Measurements from ENCODE around the gene FAH.

Gene FAH

DNA sequence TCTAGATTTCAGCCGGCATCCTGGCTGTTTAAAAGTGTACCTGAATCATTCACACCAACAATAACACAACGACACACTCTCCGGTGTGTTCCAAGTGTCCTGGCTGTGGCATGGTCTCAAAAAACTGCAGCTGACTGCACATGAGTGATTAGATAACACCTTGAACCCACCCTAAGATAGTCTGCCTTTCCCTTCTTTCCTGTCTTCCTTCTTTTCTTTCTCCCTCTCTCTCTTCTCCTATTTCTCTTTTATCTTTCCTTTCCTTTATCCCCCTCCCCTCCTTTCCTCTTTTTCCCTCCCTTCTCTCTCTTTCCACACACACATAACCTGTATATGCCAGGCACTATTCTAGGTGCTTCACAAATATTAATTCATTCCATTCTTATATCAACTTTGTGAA is 1.2 kb upstream of the FAH start:
- no peak for DNase-seq

GRCh38 chr15:80152180-80152895 is 461 bp upstream of the FAH start:
- DNase-seq = peak in 50 of 51 donors; percentile 20 to 95 (median 78)

DNA sequence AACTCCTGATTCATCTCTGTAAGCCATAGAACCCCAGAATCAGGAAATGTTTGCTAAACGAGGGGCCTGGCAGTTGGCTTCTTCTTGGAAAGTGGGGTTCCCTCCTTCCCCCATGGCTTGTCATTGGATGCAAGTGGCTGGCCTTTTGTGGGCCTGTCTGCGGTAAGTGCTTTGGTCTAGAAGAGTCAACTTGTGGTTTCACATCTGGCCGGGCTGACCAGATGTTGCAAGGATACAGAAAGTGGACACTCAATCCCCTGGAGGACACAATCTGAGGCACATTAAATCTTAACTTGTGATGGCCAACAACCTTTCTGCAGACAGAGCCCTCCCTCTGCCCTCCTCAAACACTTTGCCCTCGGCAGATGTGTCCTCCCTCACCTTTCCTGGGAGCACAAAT is 1.1 kb downstream of the FAH start:
- no peak for DNase-seq

DNA sequence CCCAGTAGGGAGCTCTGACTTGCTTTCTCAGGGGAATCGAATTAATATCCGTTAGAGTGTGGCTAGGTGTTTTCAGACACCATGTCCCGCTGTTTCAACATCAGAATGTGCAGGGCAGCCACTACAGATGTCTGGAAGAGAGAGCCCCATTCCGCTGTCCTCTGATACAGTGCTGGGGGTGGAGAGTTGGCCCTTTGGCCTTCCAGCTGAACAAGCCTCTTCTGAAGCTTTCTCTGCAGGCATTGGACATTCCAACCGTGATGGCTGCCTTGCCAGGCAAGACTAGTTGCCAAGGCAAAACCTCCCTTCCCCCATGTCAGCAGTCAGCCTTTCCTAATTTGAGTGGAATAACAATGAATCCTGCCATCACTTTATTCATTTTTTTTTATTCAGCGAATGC is 1.5 kb downstream of the FAH start:
- DNase-seq = peak in 13 of 51 donors; percentile 13 to 38 (median 24)

DNA sequence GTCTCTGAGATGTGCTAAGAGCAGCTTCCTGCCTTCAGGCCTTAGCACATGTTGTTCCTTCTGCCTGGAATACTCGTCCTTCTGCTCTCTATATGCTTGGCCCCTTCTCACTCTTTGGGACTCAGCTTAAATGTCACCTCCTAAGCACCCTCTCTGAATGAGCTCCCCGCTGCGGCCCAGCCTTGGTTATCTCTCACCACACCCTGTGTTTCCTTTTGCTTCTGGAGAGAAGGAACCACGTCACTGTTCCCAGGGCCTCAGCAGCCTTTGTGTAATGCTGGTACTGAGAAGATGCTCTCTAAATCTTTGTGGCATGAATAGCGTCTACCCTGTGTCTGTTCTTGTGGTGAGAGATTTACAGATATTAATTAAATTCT is 2.2 kb downstream of the FAH start:
- DNase-seq = no peak

- DNase-seq = peak in 2 of 51 donors; percentile 7 to 16
These were observed 2.8 kb downstream of the FAH start for GRCh38 chr15:80155378-80156175.

GRCh38 chr15:80156176-80156720 is 3.4 kb downstream of the FAH start:
- DNase-seq = no peak

DNA sequence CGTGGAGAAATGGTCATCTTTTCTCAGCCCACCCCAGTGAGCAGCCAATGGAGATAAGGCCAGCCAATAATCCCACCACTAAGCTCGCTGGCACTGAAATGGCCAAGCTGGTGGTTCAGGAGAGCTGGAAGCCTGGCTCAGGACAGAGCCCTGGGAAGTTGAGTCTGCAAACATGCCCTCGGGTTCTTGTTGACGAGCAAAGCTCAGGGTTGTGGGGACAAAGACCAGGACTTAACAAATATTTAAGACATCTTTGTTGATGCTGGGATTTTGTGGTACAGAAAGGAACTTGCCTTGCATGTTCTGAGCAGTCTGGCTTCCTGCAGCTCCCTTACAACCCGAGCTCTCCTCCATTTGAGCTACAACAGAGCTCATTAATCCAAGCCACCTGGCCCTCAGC is 4.4 kb downstream of the FAH start:
- no peak for DNase-seq

GRCh38 chr15:80159301-80159700 is 6.5 kb downstream of the FAH start:
- no peak for DNase-seq

DNA sequence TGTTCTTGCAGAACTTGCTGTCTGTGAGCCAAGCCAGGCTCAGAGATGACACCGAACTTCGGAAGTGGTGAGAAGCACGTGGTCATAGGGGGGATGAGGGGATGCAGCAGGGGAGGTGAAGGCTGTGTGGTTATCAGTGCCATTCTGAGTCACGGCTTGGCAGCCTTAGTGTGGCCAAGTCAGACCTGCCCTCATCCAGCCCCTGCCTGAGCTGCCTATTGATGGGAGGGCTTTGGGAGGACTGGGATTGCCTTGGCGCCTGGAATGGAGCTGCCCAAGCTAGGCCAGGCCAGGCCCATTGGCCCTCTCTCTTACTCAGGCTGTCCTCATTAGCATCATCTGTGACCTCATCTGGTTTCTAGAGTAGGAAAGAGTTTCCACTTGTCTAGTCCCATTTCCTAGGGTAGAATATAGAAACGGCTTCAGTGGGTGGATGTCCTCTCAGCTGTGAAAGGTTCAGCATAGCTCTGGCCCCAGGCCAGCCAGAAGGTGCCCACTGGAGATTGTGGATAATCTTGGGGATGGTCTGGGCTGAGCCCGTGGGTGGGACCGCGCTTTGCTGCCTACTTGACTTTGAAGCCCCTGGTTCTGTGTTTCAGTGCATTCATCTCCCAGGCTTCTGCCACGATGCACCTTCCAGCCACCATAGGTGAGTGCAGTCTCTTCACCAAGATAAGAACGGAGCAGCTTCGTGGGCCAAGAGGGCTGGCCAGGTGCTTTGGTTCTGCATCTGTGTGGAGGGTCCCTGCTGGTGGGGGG is 7.2 kb downstream of the FAH start:
- no peak for DNase-seq

GRCh38 chr15:80160570-80161156 is 7.9 kb downstream of the FAH start:
- peak in 11 of 51 donors; percentile 6 to 55 (median 20) for DNase-seq

DNA sequence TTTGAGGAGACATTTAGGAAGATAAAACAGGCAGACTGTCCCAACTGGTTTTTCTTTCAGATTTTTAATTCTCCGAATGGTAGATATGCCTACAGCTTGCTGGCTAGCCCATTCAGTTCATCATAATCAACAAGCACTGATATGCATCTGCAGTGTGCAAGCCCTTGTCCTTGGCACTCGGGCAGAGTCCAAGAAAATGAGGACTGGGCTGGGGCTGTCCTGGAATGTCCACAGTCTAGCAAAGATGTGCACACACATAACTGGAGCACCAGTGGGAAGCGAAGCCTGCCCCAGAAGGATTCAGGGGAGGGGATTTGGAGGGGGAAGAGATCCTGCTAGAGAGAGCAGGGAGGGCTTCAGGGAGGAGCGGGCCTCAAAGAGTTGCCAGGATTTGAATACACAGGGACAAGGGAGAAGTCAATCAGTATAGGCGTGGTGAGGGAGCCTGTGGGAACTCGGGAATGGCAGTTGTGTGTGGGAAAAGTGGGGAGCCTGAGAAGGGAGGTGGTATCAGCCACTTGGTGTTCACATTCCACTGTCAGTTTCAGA is 8.7 kb downstream of the FAH start:
- no peak for DNase-seq

GRCh38 chr15:80162059-80162554 is 9.3 kb downstream of the FAH start:
- DNase-seq = no peak

DNA sequence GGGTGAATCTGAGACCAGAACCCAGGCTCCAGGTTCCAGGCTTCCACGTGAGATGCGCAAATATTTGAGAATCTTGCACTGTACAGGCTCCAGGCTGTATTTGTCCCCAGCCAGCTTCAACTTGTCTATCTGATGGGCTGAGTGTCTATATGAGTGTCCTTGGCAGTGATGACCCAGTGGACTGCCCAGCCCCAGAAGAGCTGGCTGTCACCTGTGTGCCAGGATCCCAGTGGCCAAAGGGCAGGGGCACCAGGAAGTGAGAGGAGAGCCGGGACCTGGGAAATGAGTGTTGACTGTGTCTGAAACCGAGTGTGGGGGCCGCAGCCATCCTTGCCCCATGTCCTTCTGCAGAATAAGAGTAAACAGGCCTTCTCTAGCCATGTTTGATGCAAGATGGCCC is 10.4 kb downstream of the FAH start:
- DNase-seq = no peak

DNA sequence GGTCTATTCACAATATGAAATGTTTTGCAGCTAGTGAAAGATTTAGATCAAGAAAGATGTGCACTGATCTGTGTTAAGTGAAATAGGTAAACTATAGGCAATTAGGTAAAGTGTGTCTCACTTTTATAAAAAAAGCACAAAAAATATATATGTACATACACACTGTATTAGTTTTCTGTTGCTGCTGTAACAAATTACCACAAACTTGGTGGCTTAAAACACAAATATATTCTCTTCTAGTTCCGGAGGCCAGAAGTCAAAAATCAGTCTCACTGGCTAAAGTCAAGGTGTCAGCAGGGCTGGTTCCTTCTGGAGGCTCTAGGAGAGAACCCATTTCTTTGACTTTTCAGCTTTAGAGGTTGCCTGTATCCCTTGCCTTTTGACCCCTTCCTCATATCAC is 11.1 kb downstream of the FAH start:
- no peak for DNase-seq

GRCh38 chr15:80167936-80168335 is 15.1 kb downstream of the FAH start:
- DNase-seq = no peak

GRCh38 chr15:80168421-80168820 is 15.6 kb downstream of the FAH start:
- DNase-seq = no peak

- DNase-seq = no peak
These were observed 17.1 kb downstream of the FAH start for GRCh38 chr15:80169768-80170357.

GRCh38 chr15:80170596-80170995 is 17.8 kb downstream of the FAH start:
- no peak for DNase-seq

GRCh38 chr15:80171787-80172186 is 19.0 kb downstream of the FAH start:
- no peak for DNase-seq

- no peak for DNase-seq
These were observed 19.6 kb downstream of the FAH start for GRCh38 chr15:80172401-80172800.
